Cortex of kidney (tissue), 1 donor: ENCODE measurements around the gene PLD4.

ENCODE experiments used
- DNase-seq: peaks from one replicate; lab custom pipeline; 2025; lab: John Stamatoyannopoulos, UW

Gene PLD4

DNA sequence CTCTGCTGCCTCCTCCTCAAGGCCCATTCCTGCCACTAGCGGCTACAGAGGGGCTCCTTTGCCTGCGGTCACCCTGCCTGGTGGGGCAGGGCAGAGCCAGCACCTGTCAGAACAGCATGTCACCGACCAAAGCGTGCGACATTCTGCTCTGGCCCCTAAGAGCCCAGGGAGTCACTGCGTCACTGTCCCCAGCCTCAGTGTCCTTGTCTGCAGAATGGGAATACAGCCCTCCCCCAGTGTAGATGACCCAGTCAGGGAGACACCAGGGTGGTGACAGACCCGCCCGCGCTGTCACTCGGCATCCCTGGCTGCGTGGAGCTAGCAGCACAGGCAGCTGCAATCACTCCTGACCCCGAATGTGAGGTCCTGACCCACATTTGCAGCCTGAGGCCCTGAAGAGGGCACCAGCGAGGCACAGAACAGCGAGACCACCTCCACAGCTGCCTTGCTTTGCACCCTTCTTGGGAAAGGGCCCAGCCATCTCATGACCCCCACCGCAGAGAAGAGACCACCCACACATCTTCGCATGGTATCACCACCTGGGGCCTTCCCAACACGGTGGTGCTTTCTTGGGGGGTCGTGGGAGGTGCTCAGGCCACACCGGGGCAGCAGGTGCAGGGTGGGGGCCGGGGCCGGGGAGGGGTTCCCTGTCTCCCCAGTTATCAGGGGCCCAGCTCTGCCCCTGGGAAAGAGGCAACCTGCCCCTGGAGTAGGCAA is 51.0 kb downstream of the PLD4 start:
- DNase-seq: no peak

DNA sequence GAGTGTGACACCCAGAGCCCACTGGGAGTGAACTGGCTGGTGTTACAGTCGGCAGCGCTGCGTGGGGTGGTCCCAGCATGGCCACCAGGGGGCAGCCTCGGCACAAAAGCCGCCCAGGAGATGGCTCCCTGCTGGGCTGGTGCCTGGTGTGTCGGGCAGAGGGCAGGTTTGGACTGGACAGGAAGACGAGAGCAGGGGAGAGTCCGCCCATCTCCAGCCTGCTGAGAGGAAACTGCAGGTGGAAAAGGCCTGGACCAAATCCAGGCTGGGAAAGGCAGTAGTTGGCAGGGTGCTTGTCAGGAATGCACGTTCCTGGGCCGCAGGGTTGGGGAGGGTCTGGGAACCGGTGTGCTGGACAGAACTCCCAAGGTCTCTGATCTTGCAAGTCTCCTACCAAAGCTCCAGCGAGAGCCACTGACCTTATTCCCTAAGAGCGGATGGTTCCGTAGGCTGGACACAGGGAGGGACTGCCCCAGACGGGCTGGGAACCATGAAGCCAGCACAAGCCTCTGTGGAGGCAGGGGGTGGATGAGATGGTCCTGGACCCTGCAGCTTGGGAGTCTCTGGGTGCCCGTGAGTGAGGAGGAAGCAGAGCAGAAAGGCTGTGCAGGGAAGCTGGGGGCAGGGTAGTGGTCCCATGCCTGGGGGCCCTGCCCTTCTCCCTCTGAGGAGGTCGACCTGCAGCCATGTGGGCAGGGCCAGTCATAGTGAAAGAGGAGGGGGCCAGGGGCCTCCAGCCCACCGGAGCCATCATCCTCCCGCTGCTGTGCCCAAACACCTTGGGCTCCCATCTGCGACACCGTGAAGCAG is 51.7 kb downstream of the PLD4 start:
- DNase-seq: no peak

DNA sequence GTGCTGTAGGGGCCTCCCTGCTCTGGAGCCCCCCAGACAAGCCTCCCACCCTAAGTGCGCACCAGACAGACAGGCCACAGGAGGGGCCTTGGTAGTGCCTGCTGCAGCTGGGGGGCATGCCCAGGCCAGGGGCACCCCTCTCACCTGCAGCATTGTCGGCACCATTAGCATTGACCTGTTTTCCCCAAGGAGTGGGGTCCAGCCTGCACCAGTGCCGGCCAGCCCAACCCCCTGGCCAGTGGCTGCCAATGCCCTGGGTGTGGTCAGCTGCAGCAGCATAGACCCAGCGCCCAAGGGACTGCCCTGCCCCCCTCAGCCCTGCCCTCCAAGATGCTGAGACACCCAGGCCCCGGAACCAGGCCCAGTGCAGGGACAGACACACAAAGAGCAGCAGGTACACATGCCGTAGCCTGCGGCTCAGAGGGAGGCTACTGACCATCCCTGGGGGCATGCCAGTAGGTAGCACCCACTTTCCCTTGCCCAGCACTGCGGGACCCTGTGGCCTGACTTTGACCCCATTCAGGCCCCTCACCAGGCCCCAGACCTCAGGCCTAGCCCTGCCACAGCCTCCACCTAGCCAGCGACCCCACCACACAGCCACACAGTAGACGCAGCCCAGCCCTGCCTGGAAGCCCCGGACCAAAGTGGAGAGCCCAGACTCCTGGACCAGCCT is 52.5 kb downstream of the PLD4 start:
- DNase-seq: no peak

DNA sequence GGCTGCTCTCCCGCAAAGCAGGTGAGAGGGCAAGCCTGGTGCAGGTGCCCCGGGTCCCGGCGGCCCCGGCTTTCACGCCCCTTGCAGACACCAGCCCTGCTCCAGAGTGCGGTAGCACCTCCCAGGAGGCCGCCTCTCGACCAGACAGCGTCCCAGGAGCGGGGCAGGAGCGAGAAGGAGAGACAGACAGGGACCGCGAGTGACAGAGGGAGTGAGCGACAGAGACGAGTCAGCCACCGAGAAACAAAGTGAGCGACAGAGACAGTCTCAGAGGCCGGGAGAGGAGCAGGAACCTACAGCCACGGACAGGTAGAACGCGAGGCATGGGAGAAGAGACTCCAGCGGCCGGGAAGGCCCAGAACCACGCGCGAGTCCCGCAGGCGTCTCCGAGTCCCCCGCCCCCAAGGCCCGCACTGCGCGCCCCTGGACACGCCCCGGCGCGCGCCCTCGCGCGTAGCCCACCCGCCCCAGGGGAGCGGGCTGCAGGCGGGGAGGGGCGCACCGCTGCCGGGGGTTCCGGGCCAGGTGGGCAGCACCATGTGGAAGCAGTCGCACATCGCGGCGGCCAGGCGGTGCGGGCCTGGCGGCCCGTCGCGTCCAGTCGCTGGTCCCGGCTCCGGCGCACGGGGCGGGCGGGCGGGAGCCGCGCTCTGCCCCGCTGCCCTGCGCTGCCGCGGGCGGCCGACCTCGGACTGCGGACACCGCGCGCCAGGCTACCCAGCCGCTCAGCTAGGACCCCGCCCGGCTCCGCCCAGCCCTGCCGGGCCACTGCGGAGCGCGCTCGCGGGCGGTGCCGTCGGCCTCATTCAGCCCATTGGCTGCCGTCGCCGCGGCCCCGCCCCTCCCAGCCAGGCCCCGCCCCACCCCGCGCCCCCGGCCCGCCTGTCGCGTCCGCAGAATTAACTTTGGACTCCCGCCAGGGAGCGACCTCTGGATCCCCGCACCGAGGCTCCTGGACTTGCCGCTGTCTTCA is 53.3 kb downstream of the PLD4 start, which contains the start of gene AHNAK2:
Gene AHNAK2 (minus strand): TSS at position 694 of the 973 bp plus-strand sequence. CDS start 137 bp downstream, at position 557.
- DNase-seq: no peak

DNA sequence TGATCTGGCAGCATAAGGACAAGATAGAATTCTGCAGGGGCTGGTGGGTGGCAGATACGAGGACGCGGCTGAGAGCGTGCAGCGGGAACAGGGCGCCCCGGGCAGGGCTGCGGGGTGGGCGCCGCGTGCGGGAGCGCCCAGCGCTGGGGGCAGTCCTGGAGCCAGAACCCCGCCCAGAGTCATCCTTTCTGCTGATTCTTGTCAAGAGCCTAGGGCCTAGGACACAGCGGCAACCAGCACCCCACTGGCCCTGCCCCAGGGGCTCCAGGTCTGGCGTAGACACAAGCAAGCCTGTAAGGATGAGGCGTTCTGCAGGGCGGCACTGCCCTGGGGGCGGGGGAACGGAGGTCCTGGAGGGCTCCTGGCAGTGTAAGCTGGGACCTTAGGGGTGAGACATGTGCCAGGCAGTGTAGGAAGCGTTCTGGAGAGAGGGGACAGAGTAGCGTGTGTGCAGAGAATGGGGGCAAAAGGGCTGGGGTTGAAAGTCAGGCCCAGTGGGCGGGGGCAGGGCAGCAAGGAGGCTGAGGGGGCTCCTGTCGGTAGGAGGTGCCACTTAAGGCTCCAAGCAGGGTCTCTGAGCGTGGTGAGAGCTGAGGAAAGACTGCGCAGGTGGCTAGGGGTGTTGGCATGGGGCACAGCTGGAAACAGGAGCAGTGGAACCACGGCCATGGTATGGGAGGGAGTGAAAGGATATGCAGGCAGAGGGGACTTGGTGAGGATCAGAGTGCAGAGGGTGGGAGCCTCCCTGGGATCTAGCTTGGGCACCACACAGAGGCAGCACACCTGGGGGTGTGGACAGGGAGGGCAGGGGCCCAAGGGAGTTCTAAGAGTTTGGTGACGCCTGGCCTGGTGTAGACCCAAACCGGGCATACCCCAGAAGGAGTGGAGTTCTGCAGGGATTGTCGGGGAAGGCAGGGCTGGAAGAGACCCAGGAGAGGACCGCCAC is 54.3 kb downstream of the PLD4 start:
- no peak for DNase-seq

DNA sequence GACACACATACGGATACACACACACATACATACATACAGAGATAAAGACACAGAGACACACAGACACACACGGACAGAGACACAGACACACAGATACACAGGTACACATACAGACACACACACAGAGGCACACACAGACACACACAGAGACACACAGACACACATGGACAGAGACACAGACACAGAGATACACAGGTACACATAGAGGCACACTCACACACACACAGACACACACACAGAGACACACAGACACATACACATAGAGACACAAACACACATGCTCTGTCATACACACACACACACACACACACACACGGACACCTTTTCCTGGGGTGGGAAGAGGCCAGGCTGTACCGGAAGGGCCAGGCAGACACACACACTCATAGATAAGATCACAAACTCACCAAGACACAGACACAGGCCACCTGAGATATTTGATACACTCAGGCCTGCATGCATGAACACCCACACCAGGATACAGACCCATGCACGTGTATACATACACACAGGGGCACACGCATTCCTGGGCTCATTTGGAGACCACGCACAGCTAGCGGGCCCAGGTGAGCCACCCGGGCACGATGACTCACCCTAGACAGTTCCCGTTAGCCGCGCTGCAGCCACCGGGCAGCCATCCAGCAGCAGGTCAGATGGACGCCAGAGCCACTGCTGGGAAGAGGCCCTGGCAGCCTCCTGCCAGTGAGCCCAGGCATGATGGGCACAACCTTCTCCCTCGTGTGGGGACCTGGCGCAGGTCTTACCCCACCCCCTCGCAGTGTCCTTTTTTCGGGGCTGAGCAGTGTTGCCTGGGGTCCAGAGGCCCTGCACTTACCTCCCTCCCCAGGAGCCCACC is 55.3 kb downstream of the PLD4 start:
- DNase-seq: no peak

DNA sequence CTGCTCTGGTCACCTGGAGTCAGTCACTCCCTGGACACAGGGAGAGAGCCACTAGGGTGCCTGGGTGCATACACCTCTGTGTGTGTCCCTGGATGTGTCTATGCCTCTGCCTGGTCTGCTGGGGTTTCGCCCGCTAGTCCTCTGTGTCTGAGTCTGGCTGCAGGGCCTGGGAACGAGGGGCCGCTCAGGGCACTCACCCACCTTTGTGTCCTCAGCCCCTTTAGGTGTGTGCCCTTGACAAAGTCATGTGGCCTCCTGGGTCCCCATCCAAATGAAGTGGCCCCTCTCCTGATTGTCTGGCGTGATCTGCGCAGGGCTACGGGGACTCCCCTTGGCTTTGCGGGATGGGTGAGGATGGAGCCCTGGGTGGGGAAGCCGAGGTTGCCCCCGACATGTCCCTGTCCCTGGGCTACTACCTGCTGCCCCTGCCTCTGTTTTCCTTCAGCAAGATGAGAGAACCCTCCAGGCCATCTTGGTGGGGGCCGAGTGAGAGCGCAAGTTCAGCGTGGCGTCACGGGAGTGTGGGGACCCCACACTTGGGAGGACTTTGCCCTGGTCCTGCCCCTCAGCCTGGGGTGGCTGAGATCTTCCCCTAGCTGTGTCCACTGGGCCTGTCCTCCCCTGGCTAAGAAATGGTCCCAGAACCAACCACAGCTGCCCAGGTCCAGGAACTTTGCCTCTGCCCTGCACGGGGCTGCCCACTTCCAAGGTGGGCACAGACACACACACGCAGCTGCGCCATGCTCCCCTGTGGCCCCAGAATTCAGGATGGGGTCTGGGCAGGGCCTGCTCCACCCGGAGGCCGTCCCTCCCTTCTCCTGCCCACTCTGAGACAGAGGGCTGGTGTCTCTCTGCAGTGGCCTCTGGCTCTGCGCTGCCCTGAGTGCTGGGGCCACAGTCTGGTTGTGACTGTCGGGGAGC is 56.2 kb downstream of the PLD4 start:
- DNase-seq: no peak

DNA sequence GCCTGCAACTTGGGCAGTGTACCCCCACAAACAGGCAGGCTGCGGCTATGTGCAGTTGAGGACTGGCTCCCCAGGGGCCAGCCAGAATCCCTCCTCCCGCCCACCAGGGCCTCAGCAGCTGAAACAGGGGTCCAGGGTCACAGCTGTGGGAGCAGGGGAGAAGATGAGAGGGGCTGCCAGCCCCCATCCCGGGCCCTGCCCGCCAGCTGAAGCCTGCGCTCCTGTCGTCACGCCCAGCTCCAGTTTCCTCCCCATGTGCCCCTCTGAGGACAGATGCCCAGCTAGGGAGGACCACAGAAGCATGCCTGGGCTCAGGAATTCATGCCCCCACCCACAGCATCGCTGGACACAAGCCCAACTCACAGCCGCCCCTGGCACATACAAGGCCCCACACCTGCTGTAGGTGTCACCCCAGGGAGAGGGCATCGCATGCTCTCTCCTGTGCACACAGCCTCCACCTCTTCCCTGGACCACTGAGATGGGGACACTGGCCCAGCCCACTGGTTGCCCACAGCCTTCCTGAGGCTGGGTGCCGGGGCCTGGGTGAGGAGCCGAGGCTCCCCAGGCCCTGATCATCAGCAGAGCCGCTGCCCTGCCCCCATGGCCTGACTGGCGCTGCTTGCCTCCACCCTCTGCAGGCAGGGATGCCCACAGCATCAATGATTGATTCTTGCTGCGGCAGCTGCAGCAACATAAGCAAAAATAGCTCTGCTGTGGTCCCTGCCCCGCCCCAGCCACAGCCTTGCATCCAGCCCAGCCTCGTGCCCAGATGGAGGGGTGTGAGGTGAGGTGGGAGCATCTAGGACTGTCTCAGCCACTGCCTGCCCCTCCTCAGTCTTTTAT is 57.2 kb downstream of the PLD4 start:
- DNase-seq: no peak

DNA sequence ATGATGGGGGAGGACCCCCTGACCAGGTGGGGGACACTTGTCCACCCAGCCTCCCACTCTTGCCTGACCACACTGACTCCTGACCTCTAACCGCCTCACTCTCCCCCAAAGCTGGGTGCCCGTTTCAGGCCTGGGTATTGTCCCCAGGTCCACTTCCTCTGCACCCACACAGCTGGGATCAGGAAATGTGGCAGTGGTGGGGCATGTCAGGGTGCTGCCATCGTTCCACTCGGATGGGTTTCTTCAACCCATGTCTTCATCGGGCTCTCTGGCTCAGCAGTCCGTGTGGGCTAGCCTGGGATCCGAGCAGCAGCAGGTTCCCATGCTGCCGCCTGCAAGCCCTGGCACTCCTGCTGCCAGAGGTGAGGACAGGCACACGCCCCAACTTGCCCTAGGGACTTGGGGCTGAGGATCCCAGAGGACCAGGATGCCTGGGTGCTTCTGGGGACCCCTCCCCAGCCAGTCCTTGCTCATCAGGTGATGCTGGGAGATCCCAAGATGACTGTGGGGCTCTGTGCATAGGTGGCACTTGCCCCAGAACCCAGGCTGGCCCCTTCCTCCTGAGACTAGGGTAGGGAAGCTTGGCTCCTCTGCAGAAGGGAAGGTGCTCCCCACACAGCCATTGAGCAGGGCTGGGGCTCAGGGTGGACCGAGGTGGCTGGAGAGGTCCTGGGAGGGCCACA is 58.0 kb downstream of the PLD4 start:
- DNase-seq: no peak
